Ovary (tissue), 9 donors: ENCODE data around the gene KRTAP10-7. TPM values are rescaled to one million over a fixed set of nuclear protein-coding genes. Genes with fewer than 3 reads are reported as not detected.

ENCODE experiments used
- DNase-seq, 5 donors: peaks; one replicate each; pipeline ENCODE4 v3.0.0-alpha.2; 2019 to 2020
- H3K27ac ChIP-seq, 2 donors: fragments of 200-600 bp; one replicate each; pipeline versions ENCODE4 v1.5.1 to v1.8.0; 2019 to 2022
- H3K27me3 ChIP-seq: fragments of 200-600 bp; one replicate; pipeline ENCODE4 v1.8.0; 2022
- H3K36me3 ChIP-seq: fragments of 200-600 bp; sonication (generic); one replicate; pipeline ENCODE4 v1.5.1; 2019
- H3K4me1 ChIP-seq: one replicate; pipeline ENCODE4 v1.8.1; 2013; ENCODE audit warnings: mild to moderate bottlenecking, moderate library complexity; ENCODE audit not compliant: insufficient read depth
- H3K4me3 ChIP-seq: fragments of 200-600 bp; sonication (generic); one replicate; pipeline ENCODE4 v1.5.1; 2017
- H3K9me3 ChIP-seq, 2 donors: fragments of 200-600 bp in 1 of 2; sonication (generic) in 1 of 2; one replicate each; pipeline versions ENCODE4 v1.5.1 to v1.8.1; 2013 to 2019; ENCODE audit warnings: mild to moderate bottlenecking in 1 of 2, moderate library complexity in 1 of 2
- CTCF ChIP-seq, 3 donors: fragments of 450-650 bp in 2 of 3; fragments of 200-600 bp in 1 of 3; IDR thresholded peaks; one replicate each; pipeline versions ENCODE4 v1.5.1 to v1.8.0; 2016 to 2022; ENCODE audit warnings: antibody characterized with exemption in 3 of 3, mild to moderate bottlenecking in 1 of 3
- EP300 ChIP-seq: sonication (generic); formaldehyde crosslinking; IDR thresholded peaks from one replicate; pipeline ENCODE4 v1.6.1; 2017; ENCODE audit warnings: antibody characterized with exemption
- POLR2A ChIP-seq: fragments of 450-650 bp; IDR thresholded peaks from one replicate; pipeline ENCODE4 v1.6.1; 2017; ENCODE audit warnings: antibody characterized with exemption, mild to moderate bottlenecking, moderate library complexity
- WGBS, 3 donors: extraction: QIAGEN DNeasy Blood & Tissue Kit in 1 of 3; methylation state at CpG; one replicate each; pipeline versions ENCODE4 v1.1.5 to v1.1.7; 2013 to 2017; 5-methylcytosine and 5-hydroxymethylcytosine counted together
- intact Hi-C, 4 donors: fragments of 100-400 bp; cut with DNase I; formaldehyde crosslinking; loops; one replicate each; pipeline versions ENCODE4 v1.11.0 to v1.15.1; 2022 to 2023
- polyA plus RNA-seq, 2 donors: library from polyadenylated mRNA; stranded (reverse); fragments of 200-250 nt in 1 of 2; fragments of 350-450 nt in 1 of 2; fragmentation: Illumina TruSeq in 1 of 2; extraction: RNeasy Lipid Tissue Mini Kit (QIAGEN cat#74804) in 1 of 2; gene quantifications; one replicate each; pipeline ENCODE4 v1.2.3, GENCODE V29; 2013 to 2014
- total RNA-seq, 7 donors: library from RNA; depleted of rRNA in 2 of 7; stranded (reverse); fragments of >200 nt in 2 of 7; fragmentation: NEBNext Ultra II Directional in 3 of 7; extraction: Animal tissue kit (Norgen Biotek cat#: 25700) in 3 of 7; gene quantifications; one replicate each; pipeline versions ENCODE4 v1.1.0 to v1.2.4, GENCODE V29; 2016 to 2023
- donor health status: DM: no; HTN: no; CAD: no; lungs with moderate emphysema.
- donor health status: DM: no; HTN: no; CAD: no.
- donor health status: Bipolar disorder and iron deficiency.
- donor health status: DM: yes; HTN: yes; CAD: no.
- donor health status: DM: no; HTN: no; CAD: no.
- donor health status: DM: yes; HTN: yes; CAD: no.

KRTAP10-7 gene
- total and polyA plus RNA-seq, 9 donors = not detected

- WGBS, 3 donors = 75 to 84% (median 76%) methylated on average over 16 of the region's 16 CpGs
- Histone ChIP-seq H3K36me3 (no peaks in the 10 kb centered on the region), H3K27ac (no peak overlapping the region), H3K4me1 (no peaks in the 10 kb centered on the region), H3K27me3 (no peaks in the 10 kb centered on the region), H3K4me3 (no peak overlapping the region), H3K9me3 (no peaks in the 10 kb centered on the region)
- no peak for DNase-seq
- intact Hi-C loops = no loop called here
- TF ChIP-seq POLR2A (no peak), EP300 (no peak), CTCF (IDR thresholded peaks at IDR 0.05) (no peak)
These were observed 16.2 kb downstream of the KRTAP10-7 start for GRCh38 chr21:44616591-44616926.

- Histone ChIP-seq H3K4me3 (no peak overlapping the region), H3K9me3 (no peaks in the 10 kb centered on the region), H3K27me3 (no peaks in the 10 kb centered on the region), H3K4me1 (no peaks in the 10 kb centered on the region), H3K27ac (no peak overlapping the region), H3K36me3 (no peaks in the 10 kb centered on the region)
- no peak for TF ChIP-seq POLR2A
- no peak for TF ChIP-seq EP300
- TF ChIP-seq CTCF (IDR thresholded peaks at IDR 0.05) = no peak
- intact Hi-C loops = no loop called here
- WGBS, 3 donors = 40 to 55% (median 45%) methylated on average over 8 of the region's 8 CpGs
- no peak for DNase-seq
These were observed 16.7 kb downstream of the KRTAP10-7 start for GRCh38 chr21:44617071-44617501.

- Histone ChIP-seq H3K27me3 (no peaks in the 10 kb centered on the region), H3K36me3 (no peaks in the 10 kb centered on the region), H3K9me3 (peaks cover 0 to 3% of the 10 kb centered on the region in 2 donors), H3K4me3 (no peak overlapping the region), H3K4me1 (no peaks in the 10 kb centered on the region), H3K27ac (no peak overlapping the region)
- 15 to 26% (median 16%) methylated on average over 4 of the region's 4 CpGs for WGBS, 3 donors
- DNase-seq = no peak
- intact Hi-C loops = no loop called here
- TF ChIP-seq CTCF (IDR thresholded peaks at IDR 0.05) (no peak), EP300 (no peak), POLR2A (no peak)
These were observed 18.1 kb downstream of the KRTAP10-7 start for GRCh38 chr21:44618504-44618903.

GRCh38 chr21:44618909-44619308 is 18.5 kb downstream of the KRTAP10-7 start:
- no peaks in the 10 kb centered on the region for H3K4me1 ChIP-seq
- intact Hi-C loops = no loop called here
- H3K27me3 ChIP-seq = no peaks in the 10 kb centered on the region
- DNase-seq = no peak
- H3K4me3 ChIP-seq = no peak overlapping the region
- TF ChIP-seq POLR2A (no peak), CTCF (IDR thresholded peaks at IDR 0.05) (no peak), EP300 (no peak)
- WGBS, 3 donors = 63 to 72% (median 66%) methylated on average over 3 of the region's 3 CpGs
- peaks cover 0 to 3% of the 10 kb centered on the region in 2 donors for H3K9me3 ChIP-seq
- H3K27ac ChIP-seq = no peak overlapping the region
- no peaks in the 10 kb centered on the region for H3K36me3 ChIP-seq

DNA sequence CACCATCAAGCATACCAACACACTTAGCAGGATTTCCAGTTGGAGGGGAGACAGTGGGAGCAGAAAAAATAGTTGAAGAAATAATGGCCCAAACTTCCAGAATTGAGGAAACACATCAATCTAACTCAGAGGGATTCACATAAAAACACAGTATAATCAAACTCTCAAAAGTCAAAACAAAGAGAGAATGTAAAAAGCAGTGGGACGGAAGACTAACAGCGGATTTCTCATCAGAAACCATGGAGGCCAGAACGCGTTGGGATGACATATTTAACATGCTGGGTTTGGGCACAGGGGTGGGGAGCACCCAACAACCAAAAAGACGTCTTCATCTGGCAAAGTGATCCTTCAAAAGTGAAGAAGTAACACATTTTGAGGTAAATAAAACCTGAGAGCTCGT is 19.5 kb downstream of the KRTAP10-7 start:
- H3K27me3 ChIP-seq = no peaks in the 10 kb centered on the region
- no peaks in the 10 kb centered on the region for H3K4me1 ChIP-seq
- H3K36me3 ChIP-seq = no peaks in the 10 kb centered on the region
- H3K9me3 ChIP-seq = peaks cover 0 to 5% of the 10 kb centered on the region in 2 donors
- no peak overlapping the region for H3K4me3 ChIP-seq
- DNase-seq = no peak
- TF ChIP-seq POLR2A (no peak), CTCF (IDR thresholded peaks at IDR 0.05) (no peak), EP300 (no peak)
- 82 to 83% (median 83%) methylated on average over 6 of the region's 6 CpGs for WGBS, 3 donors
- intact Hi-C loops = no loop called here
- no peak overlapping the region for H3K27ac ChIP-seq
